SK-N-SH (cell line): ENCODE measurements around the gene TDP1. TPM values are rescaled to one million over a fixed set of nuclear protein-coding genes. Genes with fewer than 3 reads are reported as not detected.

Source experiments
- CTCF ChIA-PET: fragments of 300-600, 350-600 bp; formaldehyde crosslinking; extraction: SDS; loops from one replicate; lab custom pipeline; 2021; lab: Yijun Ruan, JAX
- POLR2A ChIA-PET: fragments of 350-600 bp; sonication (Branson Sonifier 250); formaldehyde crosslinking; extraction: SDS; loops from one replicate; lab custom pipeline; 2020; ENCODE audit warnings: antibody characterized with exemption, inconsistent platforms; lab: Yijun Ruan, JAX
- DNase-seq: peaks from one replicate; pipeline ENCODE4 v3.0.0; 2012
- H2AFZ ChIP-seq: fragments of 200-600 bp; sonication (generic); 2 replicates; pipeline ENCODE4 v1.8.1; 2016; ENCODE audit warnings: antibody characterized with exemption, mild to moderate bottlenecking, low read depth
- H3F3A ChIP-seq: fragments of 200-600 bp; sonication (generic); replicated peaks from 2 replicates; pipeline ENCODE3; 2016; ENCODE audit warnings: antibody characterized with exemption, mild to moderate bottlenecking; ENCODE audit not compliant: insufficient read depth
- H3K27ac ChIP-seq, 2 experiments: fragments of 200-500 bp in 1 of 2; fragments of 200-600 bp in 1 of 2; sonication (Bioruptor generic) in 1 of 2; sonication (generic), shearing (Covaris generic) in 1 of 2; 2 replicates each; pipeline versions ENCODE4 v1.5.1 to v1.6.1; 2014 to 2016; ENCODE audit warnings: low read depth in 2 of 2, inconsistent platforms in 1 of 2, low read length in 1 of 2, mild to moderate bottlenecking in 1 of 2, mixed read lengths in 1 of 2
- H3K27me3 ChIP-seq: fragments of 200-600 bp; sonication (generic), shearing (Covaris generic); 2 replicates; pipeline ENCODE4 v1.6.1; 2016; ENCODE audit warnings: mixed run types; ENCODE audit not compliant: insufficient read depth
- H3K36me3 ChIP-seq, 2 experiments: fragments of 200-500 bp in 1 of 2; fragments of 200-600 bp in 1 of 2; sonication (Bioruptor generic) in 1 of 2; sonication (generic) in 1 of 2; replicated peaks in 1 of 2; 2 replicates each; pipeline versions ENCODE3 to v1.5.1; 2014 to 2016; ENCODE audit warnings: low read length in 1 of 2, mild to moderate bottlenecking in 1 of 2; ENCODE audit not compliant: insufficient read depth in 2 of 2, control insufficient read depth in 1 of 2
- H3K4me1 ChIP-seq, 2 experiments: fragments of 200-500 bp in 1 of 2; fragments of 200-600 bp in 1 of 2; sonication (Bioruptor generic) in 1 of 2; sonication (generic), shearing (Covaris generic) in 1 of 2; 2 replicates each; pipeline versions ENCODE4 v1.5.1 to v1.6.1; 2014 to 2016; ENCODE audit warnings: low read depth in 1 of 2, low read length in 1 of 2, mixed run types in 1 of 2; ENCODE audit not compliant: insufficient read depth in 2 of 2, control insufficient read depth in 1 of 2
- H3K4me2 ChIP-seq: fragments of 200-600 bp; sonication (generic), shearing (Covaris generic); 2 replicates; pipeline ENCODE4 v1.6.1; 2017; ENCODE audit warnings: mixed run types
- H3K4me3 ChIP-seq, 2 experiments: fragments of 200-500 bp in 1 of 2; fragments of 200-600 bp in 1 of 2; sonication (Bioruptor generic) in 1 of 2; sonication (generic), shearing (Covaris generic) in 1 of 2; 2 replicates each; pipeline versions ENCODE4 v1.5.1 to v1.8.1; 2014 to 2016; ENCODE audit warnings: low read depth in 2 of 2, inconsistent platforms in 1 of 2, low read length in 1 of 2, mild to moderate bottlenecking in 1 of 2, mixed read lengths in 1 of 2, moderate library complexity in 1 of 2
- H3K79me2 ChIP-seq: fragments of 200-600 bp; sonication (generic); 2 replicates; pipeline ENCODE4 v1.8.1; 2017; ENCODE audit warnings: mild to moderate bottlenecking; ENCODE audit not compliant: insufficient read depth
- H3K9ac ChIP-seq: fragments of 200-600 bp; sonication (generic); 2 replicates; pipeline ENCODE4 v1.6.1; 2017; ENCODE audit warnings: mixed run types
- H3K9me2 ChIP-seq: fragments of 200-600 bp; sonication (generic); 2 replicates; pipeline ENCODE4 v1.6.1; 2017; ENCODE audit warnings: mixed run types
- H3K9me3 ChIP-seq: fragments of 200-600 bp; sonication (generic); 2 replicates; pipeline ENCODE4 v1.6.1; 2017; ENCODE audit warnings: mixed run types, mild to moderate bottlenecking, moderate library complexity
- H4K20me1 ChIP-seq: fragments of 200-600 bp; sonication (generic); 2 replicates; pipeline ENCODE4 v1.6.1; 2017; ENCODE audit warnings: mild to moderate bottlenecking, mixed run types; ENCODE audit not compliant: insufficient read depth
- CTCF ChIP-seq: fragments of 200-600 bp; sonication (generic); IDR thresholded peaks from 2 replicates; pipeline ENCODE4 v1.6.1; 2017; ENCODE audit warnings: antibody characterized with exemption, mild to moderate bottlenecking, moderate library complexity
- EP300 ChIP-seq, 2 experiments: IDR thresholded peaks; 2 replicates each; pipeline versions ENCODE4 v1.4.0 to v1.6.1; 2012; ENCODE audit warnings: borderline replicate concordance in 1 of 2, low read depth in 1 of 2, low read length in 1 of 2
- FOXJ3 ChIP-seq: sonication (generic); formaldehyde crosslinking; IDR thresholded peaks from 2 replicates; pipeline ENCODE4 v1.5.1; 2020; ENCODE audit warnings: mild to moderate bottlenecking, missing genetic modification reagents
- IRF3 ChIP-seq: fragments of 150-350 bp; IDR thresholded peaks from 2 replicates; pipeline ENCODE4 v1.6.1; 2016; ENCODE audit warnings: mild to moderate bottlenecking, low read depth, low read length
- MEF2A ChIP-seq: IDR thresholded peaks from 2 replicates; pipeline ENCODE4 v1.4.0; 2012; ENCODE audit warnings: low read depth, borderline replicate concordance
- MXI1 ChIP-seq: IDR thresholded peaks from 2 replicates; pipeline ENCODE4 v1.6.1; 2012; ENCODE audit warnings: mild to moderate bottlenecking, low read depth, low read length, improper control_type of control experiment
- NFIC ChIP-seq: IDR thresholded peaks from 2 replicates; pipeline ENCODE4 v1.4.0; 2012; ENCODE audit warnings: borderline replicate concordance
- POLR2AphosphoS5 ChIP-seq: IDR thresholded peaks from 2 replicates; pipeline ENCODE4 v1.6.1; 2012; ENCODE audit warnings: low read depth, low read length
- RAD21 ChIP-seq: IDR thresholded peaks from 2 replicates; pipeline ENCODE4 v1.6.1; 2012; ENCODE audit warnings: mild to moderate bottlenecking, low read length
- RCOR1 ChIP-seq: fragments of 150-350 bp; IDR thresholded peaks from 2 replicates; pipeline ENCODE4 v1.6.1; 2017; ENCODE audit warnings: antibody characterized with exemption, low read length
- TEAD4 ChIP-seq: IDR thresholded peaks from 2 replicates; pipeline ENCODE4 v1.4.0; 2012; ENCODE audit warnings: mild to moderate bottlenecking, borderline replicate concordance; ENCODE audit not compliant: insufficient read depth
- USF1 ChIP-seq: IDR thresholded peaks from 2 replicates; pipeline ENCODE4 v1.4.0; 2012; ENCODE audit warnings: low read depth, borderline replicate concordance
- YY1 ChIP-seq: IDR thresholded peaks from 2 replicates; pipeline ENCODE4 v1.4.0; 2012; ENCODE audit warnings: low read depth, mild to moderate bottlenecking
- WGBS: methylation state at CpG from one replicate; pipeline ENCODE4 v1.1.6; 2017; ENCODE audit warnings: low lambda C conversion rate; 5-methylcytosine and 5-hydroxymethylcytosine counted together
- polyA plus RNA-seq, 3 experiments: library from polyadenylated mRNA; depleted of rRNA; stranded (reverse); fragments of >200 nt; gene quantifications; 2 replicates each; pipeline ENCODE4 v1.2.3, GENCODE V29; 2012
- TF ChIP-seq, protein P1 (sequence below): IDR thresholded peaks from 2 replicates; pipeline ENCODE4 v1.6.1; 2012; ENCODE audit warnings: mild to moderate bottlenecking, low read depth, low read length, moderate library complexity
- TF ChIP-seq, protein P2 (sequence below): IDR thresholded peaks from 2 replicates; pipeline ENCODE4; 2012
- TF ChIP-seq, protein P3 (sequence below): IDR thresholded peaks from 2 replicates; pipeline ENCODE4 v1.4.0; 2012; ENCODE audit warnings: low read depth

The TDP1 gene
- polyA plus RNA-seq, 1 of the 3 experiments (the other 2 are of a cell fraction): 14.5 TPM

DNA sequence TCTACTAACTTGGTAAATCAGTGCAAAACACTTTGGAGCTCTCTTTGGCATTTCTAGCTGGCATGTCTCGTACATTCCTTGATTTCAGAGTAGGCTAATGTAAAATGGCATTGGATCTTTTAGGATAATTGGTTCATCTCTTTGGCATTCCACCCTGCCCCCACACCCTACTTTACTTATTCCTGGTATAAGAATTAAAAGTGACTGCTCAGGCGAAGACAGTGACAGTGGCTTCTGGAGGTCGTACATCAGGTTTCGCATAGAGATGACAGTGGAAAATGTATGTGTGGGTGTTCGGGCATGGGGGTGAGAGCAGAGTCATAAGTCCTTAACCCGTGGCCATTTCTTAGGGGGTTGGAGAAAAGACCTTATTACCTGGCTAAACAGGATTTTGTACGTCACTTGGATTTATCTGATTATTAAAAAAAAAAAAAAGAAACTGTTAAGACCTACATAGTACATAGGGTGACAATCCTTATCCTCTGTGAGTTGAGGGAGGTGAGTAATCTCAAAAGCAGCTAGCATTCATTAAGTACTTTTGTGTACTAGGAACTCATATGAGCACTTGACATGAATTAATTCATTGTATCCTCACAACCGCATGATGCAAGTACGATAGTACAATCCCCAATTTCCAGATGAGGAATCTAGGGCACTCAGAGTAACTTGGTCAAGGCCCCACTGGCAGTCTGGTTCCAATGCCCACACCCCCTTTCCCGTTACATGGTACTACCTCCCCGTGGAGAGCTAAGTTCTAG lies 83.7 kb downstream of the TDP1 start:
- H2AFZ ChIP-seq: no peak overlapping the region
- DNase-seq: no peak

More for the DNA sequence above, 83.7 kb downstream of the TDP1 start:
- Histone ChIP-seq H3K79me2 (no peaks in the 10 kb centered on the region), H3K9me2 (no peaks in the 10 kb centered on the region), H3F3A (no peaks in the 10 kb centered on the region), H3K4me3 (no peak overlapping the region), H3K27me3 (no peaks in the 10 kb centered on the region), H4K20me1 (no peaks in the 10 kb centered on the region), H3K4me1 (no peaks in the 10 kb centered on the region; a peak in 1 of 4 replicates), H3K4me2 (no peak overlapping the region), H3K36me3 (peaks cover 46 to 49% of the 10 kb centered on the region in 2 experiments), H3K27ac (no peak overlapping the region), H3K9ac (no peak overlapping the region), H3K9me3 (no peaks in the 10 kb centered on the region; the same call in 1 of the 2 replicates)
- CTCF ChIA-PET: interaction anchor here (0.9 to 1.9 kb wide), 2 partner anchors 67 to 196 kb away, joined by 3 to 7 read pairs; no protein-coding TSS in a partner anchor
- TF ChIP-seq CTCF (no peak), IRF3 (no peak), USF1 (no peak), YY1 (no peak), NFIC (no peak), TEAD4 (no peak), MEF2A (no peak), POLR2AphosphoS5 (no peak), RAD21 (no peak), RCOR1 (no peak), MXI1 (no peak), FOXJ3 (no peak), EP300 (IDR thresholded peaks at IDR 0.05; ENCODE audit: borderline replicate concordance in 1 of 2, low read depth in 1 of 2, low read length in 1 of 2) (no peak)
- TF ChIP-seq, protein P1, sequence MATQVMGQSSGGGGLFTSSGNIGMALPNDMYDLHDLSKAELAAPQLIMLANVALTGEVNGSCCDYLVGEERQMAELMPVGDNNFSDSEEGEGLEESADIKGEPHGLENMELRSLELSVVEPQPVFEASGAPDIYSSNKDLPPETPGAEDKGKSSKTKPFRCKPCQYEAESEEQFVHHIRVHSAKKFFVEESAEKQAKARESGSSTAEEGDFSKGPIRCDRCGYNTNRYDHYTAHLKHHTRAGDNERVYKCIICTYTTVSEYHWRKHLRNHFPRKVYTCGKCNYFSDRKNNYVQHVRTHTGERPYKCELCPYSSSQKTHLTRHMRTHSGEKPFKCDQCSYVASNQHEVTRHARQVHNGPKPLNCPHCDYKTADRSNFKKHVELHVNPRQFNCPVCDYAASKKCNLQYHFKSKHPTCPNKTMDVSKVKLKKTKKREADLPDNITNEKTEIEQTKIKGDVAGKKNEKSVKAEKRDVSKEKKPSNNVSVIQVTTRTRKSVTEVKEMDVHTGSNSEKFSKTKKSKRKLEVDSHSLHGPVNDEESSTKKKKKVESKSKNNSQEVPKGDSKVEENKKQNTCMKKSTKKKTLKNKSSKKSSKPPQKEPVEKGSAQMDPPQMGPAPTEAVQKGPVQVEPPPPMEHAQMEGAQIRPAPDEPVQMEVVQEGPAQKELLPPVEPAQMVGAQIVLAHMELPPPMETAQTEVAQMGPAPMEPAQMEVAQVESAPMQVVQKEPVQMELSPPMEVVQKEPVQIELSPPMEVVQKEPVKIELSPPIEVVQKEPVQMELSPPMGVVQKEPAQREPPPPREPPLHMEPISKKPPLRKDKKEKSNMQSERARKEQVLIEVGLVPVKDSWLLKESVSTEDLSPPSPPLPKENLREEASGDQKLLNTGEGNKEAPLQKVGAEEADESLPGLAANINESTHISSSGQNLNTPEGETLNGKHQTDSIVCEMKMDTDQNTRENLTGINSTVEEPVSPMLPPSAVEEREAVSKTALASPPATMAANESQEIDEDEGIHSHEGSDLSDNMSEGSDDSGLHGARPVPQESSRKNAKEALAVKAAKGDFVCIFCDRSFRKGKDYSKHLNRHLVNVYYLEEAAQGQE: no peak
- TF ChIP-seq, protein P2, sequence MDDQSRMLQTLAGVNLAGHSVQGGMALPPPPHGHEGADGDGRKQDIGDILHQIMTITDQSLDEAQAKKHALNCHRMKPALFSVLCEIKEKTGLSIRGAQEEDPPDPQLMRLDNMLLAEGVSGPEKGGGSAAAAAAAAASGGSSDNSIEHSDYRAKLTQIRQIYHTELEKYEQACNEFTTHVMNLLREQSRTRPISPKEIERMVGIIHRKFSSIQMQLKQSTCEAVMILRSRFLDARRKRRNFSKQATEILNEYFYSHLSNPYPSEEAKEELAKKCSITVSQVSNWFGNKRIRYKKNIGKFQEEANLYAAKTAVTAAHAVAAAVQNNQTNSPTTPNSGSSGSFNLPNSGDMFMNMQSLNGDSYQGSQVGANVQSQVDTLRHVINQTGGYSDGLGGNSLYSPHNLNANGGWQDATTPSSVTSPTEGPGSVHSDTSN: no peak
- TF ChIP-seq, protein P3, sequence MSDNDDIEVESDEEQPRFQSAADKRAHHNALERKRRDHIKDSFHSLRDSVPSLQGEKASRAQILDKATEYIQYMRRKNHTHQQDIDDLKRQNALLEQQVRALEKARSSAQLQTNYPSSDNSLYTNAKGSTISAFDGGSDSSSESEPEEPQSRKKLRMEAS: no peak
- POLR2A ChIA-PET: interaction anchor here (0.7 kb wide), 1 partner anchor 10 kb away, joined by 3 read pairs; no protein-coding TSS in a partner anchor
- WGBS: 92% methylated on average over 11 of the region's 11 CpGs
